Esophagus squamous epithelium (tissue), 5 donors: ENCODE data around the gene MINDY4. TPM values are rescaled to one million over a fixed set of nuclear protein-coding genes. Genes with fewer than 3 reads are reported as not detected.

Experiments used
- DNase-seq: peaks from one replicate; lab custom pipeline; 2025; lab: John Stamatoyannopoulos, UW
- H3K27ac ChIP-seq, 4 donors: fragments of 200-600 bp; sonication (generic); one replicate each; pipeline ENCODE4 v1.5.1; 2016 to 2019; ENCODE audit warnings: mild to moderate bottlenecking in 1 of 4
- H3K27me3 ChIP-seq, 4 donors: fragments of 200-600 bp; sonication (generic); 1 replicate in 3 of 4; 2 replicates in 1 of 4; pipeline versions ENCODE4 v1.5.1 to v1.6.0; 2017 to 2021; ENCODE audit warnings: antibody characterized with exemption in 1 of 4
- H3K36me3 ChIP-seq, 3 donors: fragments of 200-600 bp; sonication (generic); one replicate each; pipeline ENCODE4 v1.5.1; 2016 to 2019
- H3K4me1 ChIP-seq, 3 donors: fragments of 200-600 bp; sonication (generic); one replicate each; pipeline ENCODE4 v1.5.1; 2017 to 2019
- H3K4me3 ChIP-seq, 4 donors: fragments of 200-600 bp; sonication (generic); 1 replicate in 3 of 4; 2 replicates in 1 of 4; pipeline ENCODE4 v1.5.1; 2016 to 2019; ENCODE audit warnings: mild to moderate bottlenecking in 2 of 4, moderate library complexity in 1 of 4
- H3K9me3 ChIP-seq, 3 donors: fragments of 200-600 bp; sonication (generic); one replicate each; pipeline ENCODE4 v1.5.1; 2016 to 2019
- POLR2A ChIP-seq, 4 donors: fragments of 450-650 bp; IDR thresholded peaks; one replicate each; pipeline ENCODE4 v1.6.1; 2017; ENCODE audit warnings: antibody characterized with exemption in 4 of 4, mild to moderate bottlenecking in 4 of 4, moderate library complexity in 3 of 4
- WGBS, 2 donors: methylation state at CpG; one replicate each; pipeline ENCODE4 v1.1.5; 2018; 5-methylcytosine and 5-hydroxymethylcytosine counted together
- intact Hi-C: fragments of 100-400 bp; cut with DNase I; formaldehyde crosslinking; loops from one replicate; pipeline ENCODE4 v1.15.0; 2022
- total RNA-seq, 4 donors: library from RNA; depleted of rRNA; stranded (reverse); fragments of >200 nt; gene quantifications; one replicate each; pipeline ENCODE4 v1.1.0, GENCODE V29; 2016
- TF ChIP-seq, protein P1 (sequence below), 6 experiments: fragments of 450-650 bp in 4 of 6; fragments of 200-600 bp in 2 of 6; sonication (generic) in 2 of 6; IDR thresholded peaks; one replicate each; pipeline ENCODE4 v1.5.1; 2016 to 2019; ENCODE audit warnings: antibody characterized with exemption in 6 of 6, mild to moderate bottlenecking in 4 of 6, moderate library complexity in 4 of 6
- donor health status: DM: yes; HTN: yes; CAD: no.

Gene MINDY4
- total RNA-seq, 4 donors from 2014 or later, result 2.5 to 6.3 (median 3.3) TPM

DNA sequence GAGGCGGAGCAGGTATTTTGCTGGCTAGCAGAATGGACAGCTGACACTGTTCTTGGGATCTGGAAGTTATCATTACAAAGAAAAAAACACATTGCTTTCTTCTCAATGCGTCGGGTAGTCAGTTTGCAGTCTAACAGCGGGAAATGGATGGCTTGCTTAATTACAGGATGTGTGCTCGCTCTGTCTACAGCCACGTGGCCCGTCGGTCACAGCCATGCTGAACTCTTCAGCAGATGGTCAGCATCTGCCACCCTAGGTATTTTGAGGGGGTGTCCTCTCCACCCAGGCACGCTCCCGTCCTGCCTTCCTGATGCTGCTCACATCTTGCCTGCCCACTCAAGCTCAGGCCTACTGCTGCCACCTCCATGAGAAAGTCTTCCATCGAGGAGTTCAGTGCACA lies 39.6 kb upstream of the MINDY4 start:
- no peaks in the 10 kb centered on the region for H3K9me3 ChIP-seq
- H3K4me1 ChIP-seq, result no peaks in the 10 kb centered on the region
- TF ChIP-seq POLR2A (IDR thresholded peaks at IDR 0.05), result no peak
- TF ChIP-seq, protein P1, sequence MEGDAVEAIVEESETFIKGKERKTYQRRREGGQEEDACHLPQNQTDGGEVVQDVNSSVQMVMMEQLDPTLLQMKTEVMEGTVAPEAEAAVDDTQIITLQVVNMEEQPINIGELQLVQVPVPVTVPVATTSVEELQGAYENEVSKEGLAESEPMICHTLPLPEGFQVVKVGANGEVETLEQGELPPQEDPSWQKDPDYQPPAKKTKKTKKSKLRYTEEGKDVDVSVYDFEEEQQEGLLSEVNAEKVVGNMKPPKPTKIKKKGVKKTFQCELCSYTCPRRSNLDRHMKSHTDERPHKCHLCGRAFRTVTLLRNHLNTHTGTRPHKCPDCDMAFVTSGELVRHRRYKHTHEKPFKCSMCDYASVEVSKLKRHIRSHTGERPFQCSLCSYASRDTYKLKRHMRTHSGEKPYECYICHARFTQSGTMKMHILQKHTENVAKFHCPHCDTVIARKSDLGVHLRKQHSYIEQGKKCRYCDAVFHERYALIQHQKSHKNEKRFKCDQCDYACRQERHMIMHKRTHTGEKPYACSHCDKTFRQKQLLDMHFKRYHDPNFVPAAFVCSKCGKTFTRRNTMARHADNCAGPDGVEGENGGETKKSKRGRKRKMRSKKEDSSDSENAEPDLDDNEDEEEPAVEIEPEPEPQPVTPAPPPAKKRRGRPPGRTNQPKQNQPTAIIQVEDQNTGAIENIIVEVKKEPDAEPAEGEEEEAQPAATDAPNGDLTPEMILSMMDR (IDR thresholded peaks at IDR 0.05), result no peak
- peaks cover 0 to 24% (median 0%) of the 10 kb centered on the region in 4 donors for H3K27me3 ChIP-seq
- H3K36me3 ChIP-seq, result no peaks in the 10 kb centered on the region
- intact Hi-C loops, result loop anchor here (10.0 kb wide), 1 partner anchor 117 kb away; no protein-coding TSS in a partner anchor
- no peak for DNase-seq
- H3K4me3 ChIP-seq, result no peak overlapping the region
- WGBS, 2 donors, result 65 to 78% methylated on average over 10 to 11 of the region's 11 CpGs
- no peak overlapping the region for H3K27ac ChIP-seq

DNA sequence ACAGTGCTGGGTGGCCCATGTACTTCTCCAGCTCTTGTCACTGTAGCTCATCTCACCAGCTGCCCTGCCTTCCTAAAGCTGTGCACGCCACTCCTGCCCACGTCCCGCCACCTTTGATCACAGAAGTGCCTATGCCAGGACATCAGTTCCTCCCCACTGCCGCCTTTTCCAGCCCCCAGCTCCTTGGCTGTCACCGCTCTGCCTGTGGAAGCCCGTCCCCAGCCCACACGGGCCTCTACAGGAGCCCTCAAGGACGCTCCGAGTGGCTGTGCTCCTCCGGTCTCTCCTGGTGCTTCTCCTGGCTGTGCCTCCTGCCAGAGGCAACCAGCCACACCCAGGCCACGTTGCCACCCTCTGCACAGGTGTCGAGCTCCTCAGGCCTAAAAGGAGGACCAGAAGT lies 38.6 kb upstream of the MINDY4 start:
- no peak for TF ChIP-seq POLR2A (IDR thresholded peaks at IDR 0.05)
- TF ChIP-seq, protein P1 (IDR thresholded peaks at IDR 0.05), result no peak
- Histone ChIP-seq H3K27ac (no peak overlapping the region), H3K4me3 (no peak overlapping the region), H3K27me3 (peaks cover 0 to 24% (median 0%) of the 10 kb centered on the region in 4 donors), H3K4me1 (no peaks in the 10 kb centered on the region), H3K9me3 (no peaks in the 10 kb centered on the region), H3K36me3 (no peaks in the 10 kb centered on the region)
- WGBS, 2 donors, result 57 to 79% methylated on average over 3 to 10 of the region's 12 CpGs
- intact Hi-C loops, result loop anchor here (10.0 kb wide), 1 partner anchor 118 kb away; no protein-coding TSS in a partner anchor
- DNase-seq, result no peak

GRCh38 chr7:30733216-30733615 lies 38.0 kb upstream of the MINDY4 start:
- H3K27ac ChIP-seq, result no peak overlapping the region
- no peak overlapping the region for H3K4me3 ChIP-seq
- no peaks in the 10 kb centered on the region for H3K9me3 ChIP-seq
- WGBS, 2 donors, result 96 to 97% methylated on average over 4 of the region's 6 CpGs
- H3K27me3 ChIP-seq, result peaks cover 0 to 24% (median 0%) of the 10 kb centered on the region in 4 donors
- intact Hi-C loops, result loop anchor here (10.0 kb wide), 1 partner anchor 118 kb away; no protein-coding TSS in a partner anchor
- H3K4me1 ChIP-seq, result no peaks in the 10 kb centered on the region
- DNase-seq, result no peak
- H3K36me3 ChIP-seq, result no peaks in the 10 kb centered on the region
- TF ChIP-seq, protein P1 (IDR thresholded peaks at IDR 0.05), result no peak
- TF ChIP-seq POLR2A (IDR thresholded peaks at IDR 0.05), result no peak

GRCh38 chr7:30733691-30734090 lies 37.5 kb upstream of the MINDY4 start:
- intact Hi-C loops, result loop anchor here (10.0 kb wide), 1 partner anchor 119 kb away; no protein-coding TSS in a partner anchor
- no peaks in the 10 kb centered on the region for H3K36me3 ChIP-seq
- 91 to 100% methylated on average over 1 to 9 of the region's 11 CpGs for WGBS, 2 donors
- peaks cover 0 to 24% (median 0%) of the 10 kb centered on the region in 4 donors for H3K27me3 ChIP-seq
- H3K27ac ChIP-seq, result no peak overlapping the region
- no peak overlapping the region for H3K4me3 ChIP-seq
- no peaks in the 10 kb centered on the region for H3K9me3 ChIP-seq
- TF ChIP-seq POLR2A (IDR thresholded peaks at IDR 0.05), result no peak
- TF ChIP-seq, protein P1 (IDR thresholded peaks at IDR 0.05), result no peak
- no peak for DNase-seq
- H3K4me1 ChIP-seq, result no peaks in the 10 kb centered on the region

DNA sequence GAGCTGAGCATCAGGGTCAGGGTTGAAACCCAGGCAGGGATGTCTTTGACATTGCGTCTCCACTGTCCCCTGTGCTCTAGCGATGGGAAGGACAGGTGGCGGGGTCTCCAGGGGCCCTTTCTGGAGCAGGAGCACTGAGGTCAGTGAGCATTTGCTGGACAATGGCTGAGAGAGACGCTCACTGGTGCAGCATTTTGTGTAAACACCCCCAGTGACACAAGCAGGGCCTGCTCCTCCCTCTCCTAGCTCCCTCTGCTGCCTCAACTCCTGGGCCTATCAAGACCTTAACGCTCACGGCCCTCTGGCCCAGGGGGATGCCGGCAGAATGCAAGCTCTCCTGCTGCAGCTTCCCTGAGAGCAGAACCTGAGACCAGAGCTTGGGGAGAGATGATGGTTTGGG lies 36.7 kb upstream of the MINDY4 start:
- peaks cover 0 to 23% (median 0%) of the 10 kb centered on the region in 4 donors for H3K27me3 ChIP-seq
- no peaks in the 10 kb centered on the region for H3K9me3 ChIP-seq
- no peak for DNase-seq
- TF ChIP-seq POLR2A (IDR thresholded peaks at IDR 0.05), result no peak
- TF ChIP-seq, protein P1 (IDR thresholded peaks at IDR 0.05), result no peak
- H3K4me3 ChIP-seq, result no peak overlapping the region
- H3K27ac ChIP-seq, result no peak overlapping the region
- no peaks in the 10 kb centered on the region for H3K36me3 ChIP-seq
- WGBS, 2 donors, result 100% methylated on average over 6 of the region's 7 CpGs; no CpG with 5 or more reads in 1 of the 2 donors
- H3K4me1 ChIP-seq, result no peaks in the 10 kb centered on the region
- intact Hi-C loops, result loop anchor here (10.0 kb wide), 1 partner anchor 120 kb away; no protein-coding TSS in a partner anchor
